SK-N-SH (cell line): ENCODE results near the gene JPH2. TPM values are rescaled to one million over a fixed set of nuclear protein-coding genes. Genes with fewer than 3 reads are reported as not detected.

ENCODE experiments used
- CTCF ChIA-PET: fragments of 300-600, 350-600 bp; formaldehyde crosslinking; extraction: SDS; loops from one replicate; lab custom pipeline; 2021; lab: Yijun Ruan, JAX
- POLR2A ChIA-PET: fragments of 350-600 bp; sonication (Branson Sonifier 250); formaldehyde crosslinking; extraction: SDS; loops from one replicate; lab custom pipeline; 2020; ENCODE audit warnings: antibody characterized with exemption, inconsistent platforms; lab: Yijun Ruan, JAX
- DNase-seq: peaks from one replicate; pipeline ENCODE4 v3.0.0; 2012
- H2AFZ ChIP-seq: fragments of 200-600 bp; sonication (generic); 2 replicates; pipeline ENCODE4 v1.8.1; 2016; ENCODE audit warnings: antibody characterized with exemption, mild to moderate bottlenecking, low read depth
- H3F3A ChIP-seq: fragments of 200-600 bp; sonication (generic); replicated peaks from 2 replicates; pipeline ENCODE3; 2016; ENCODE audit warnings: antibody characterized with exemption, mild to moderate bottlenecking; ENCODE audit not compliant: insufficient read depth
- H3K27ac ChIP-seq, 2 experiments: fragments of 200-500 bp in 1 of 2; fragments of 200-600 bp in 1 of 2; sonication (Bioruptor generic) in 1 of 2; sonication (generic), shearing (Covaris generic) in 1 of 2; 2 replicates each; pipeline versions ENCODE4 v1.5.1 to v1.6.1; 2014 to 2016; ENCODE audit warnings: low read depth in 2 of 2, inconsistent platforms in 1 of 2, low read length in 1 of 2, mild to moderate bottlenecking in 1 of 2, mixed read lengths in 1 of 2
- H3K27me3 ChIP-seq: fragments of 200-600 bp; sonication (generic), shearing (Covaris generic); 2 replicates; pipeline ENCODE4 v1.6.1; 2016; ENCODE audit warnings: mixed run types; ENCODE audit not compliant: insufficient read depth
- H3K36me3 ChIP-seq, 2 experiments: fragments of 200-500 bp in 1 of 2; fragments of 200-600 bp in 1 of 2; sonication (Bioruptor generic) in 1 of 2; sonication (generic) in 1 of 2; replicated peaks in 1 of 2; 2 replicates each; pipeline versions ENCODE3 to v1.5.1; 2014 to 2016; ENCODE audit warnings: low read length in 1 of 2, mild to moderate bottlenecking in 1 of 2; ENCODE audit not compliant: insufficient read depth in 2 of 2, control insufficient read depth in 1 of 2
- H3K4me1 ChIP-seq, 2 experiments: fragments of 200-500 bp in 1 of 2; fragments of 200-600 bp in 1 of 2; sonication (Bioruptor generic) in 1 of 2; sonication (generic), shearing (Covaris generic) in 1 of 2; 2 replicates each; pipeline versions ENCODE4 v1.5.1 to v1.6.1; 2014 to 2016; ENCODE audit warnings: low read depth in 1 of 2, low read length in 1 of 2, mixed run types in 1 of 2; ENCODE audit not compliant: insufficient read depth in 2 of 2, control insufficient read depth in 1 of 2
- H3K4me2 ChIP-seq: fragments of 200-600 bp; sonication (generic), shearing (Covaris generic); 2 replicates; pipeline ENCODE4 v1.6.1; 2017; ENCODE audit warnings: mixed run types
- H3K4me3 ChIP-seq, 2 experiments: fragments of 200-500 bp in 1 of 2; fragments of 200-600 bp in 1 of 2; sonication (Bioruptor generic) in 1 of 2; sonication (generic), shearing (Covaris generic) in 1 of 2; 2 replicates each; pipeline versions ENCODE4 v1.5.1 to v1.8.1; 2014 to 2016; ENCODE audit warnings: low read depth in 2 of 2, inconsistent platforms in 1 of 2, low read length in 1 of 2, mild to moderate bottlenecking in 1 of 2, mixed read lengths in 1 of 2, moderate library complexity in 1 of 2
- H3K79me2 ChIP-seq: fragments of 200-600 bp; sonication (generic); 2 replicates; pipeline ENCODE4 v1.8.1; 2017; ENCODE audit warnings: mild to moderate bottlenecking; ENCODE audit not compliant: insufficient read depth
- H3K9ac ChIP-seq: fragments of 200-600 bp; sonication (generic); 2 replicates; pipeline ENCODE4 v1.6.1; 2017; ENCODE audit warnings: mixed run types
- H3K9me2 ChIP-seq: fragments of 200-600 bp; sonication (generic); 2 replicates; pipeline ENCODE4 v1.6.1; 2017; ENCODE audit warnings: mixed run types
- H3K9me3 ChIP-seq: fragments of 200-600 bp; sonication (generic); 2 replicates; pipeline ENCODE4 v1.6.1; 2017; ENCODE audit warnings: mixed run types, mild to moderate bottlenecking, moderate library complexity
- H4K20me1 ChIP-seq: fragments of 200-600 bp; sonication (generic); 2 replicates; pipeline ENCODE4 v1.6.1; 2017; ENCODE audit warnings: mild to moderate bottlenecking, mixed run types; ENCODE audit not compliant: insufficient read depth
- CHD2 ChIP-seq: fragments of 150-350 bp; IDR thresholded peaks from 2 replicates; pipeline ENCODE4 v1.6.1; 2018; ENCODE audit warnings: low read length; ENCODE audit not compliant: partially characterized antibody
- EZH2phosphoT487 ChIP-seq: fragments of 200-600 bp; sonication (generic); IDR thresholded peaks from 2 replicates; pipeline ENCODE4 v1.6.1; 2017; ENCODE audit warnings: low read depth, mixed run types, mild to moderate bottlenecking, antibody characterized with exemption, moderate library complexity, borderline replicate concordance
- FOSL2 ChIP-seq: IDR thresholded peaks from 2 replicates; pipeline ENCODE4 v1.4.0; 2012; ENCODE audit warnings: low read depth, mild to moderate bottlenecking, moderate library complexity, borderline replicate concordance
- FOXM1 ChIP-seq: IDR thresholded peaks from 2 replicates; pipeline ENCODE4 v1.4.0; 2012; ENCODE audit warnings: low read depth, mild to moderate bottlenecking
- GATA2 ChIP-seq: sonication (generic); formaldehyde crosslinking; IDR thresholded peaks from 2 replicates; pipeline ENCODE4 v1.5.0; 2020; ENCODE audit warnings: mild to moderate bottlenecking, missing genetic modification reagents
- MXI1 ChIP-seq: IDR thresholded peaks from 2 replicates; pipeline ENCODE4 v1.6.1; 2012; ENCODE audit warnings: mild to moderate bottlenecking, low read depth, low read length, improper control_type of control experiment
- NFIC ChIP-seq: IDR thresholded peaks from 2 replicates; pipeline ENCODE4 v1.4.0; 2012; ENCODE audit warnings: borderline replicate concordance
- NRF1 ChIP-seq: IDR thresholded peaks from 2 replicates; pipeline ENCODE4 v1.6.1; 2012; ENCODE audit warnings: low read depth, mild to moderate bottlenecking, low read length
- PBX3 ChIP-seq: IDR thresholded peaks from 2 replicates; pipeline ENCODE4; 2012
- RAD21 ChIP-seq: IDR thresholded peaks from 2 replicates; pipeline ENCODE4 v1.6.1; 2012; ENCODE audit warnings: mild to moderate bottlenecking, low read length
- RCOR1 ChIP-seq: fragments of 150-350 bp; IDR thresholded peaks from 2 replicates; pipeline ENCODE4 v1.6.1; 2017; ENCODE audit warnings: antibody characterized with exemption, low read length
- RXRA ChIP-seq: IDR thresholded peaks from 2 replicates; pipeline ENCODE4 v1.4.0; 2012; ENCODE audit warnings: low read depth, mild to moderate bottlenecking, borderline replicate concordance
- TCF12 ChIP-seq: IDR thresholded peaks from 2 replicates; pipeline ENCODE4 v1.4.0; 2012
- TEAD4 ChIP-seq: IDR thresholded peaks from 2 replicates; pipeline ENCODE4 v1.4.0; 2012; ENCODE audit warnings: mild to moderate bottlenecking, borderline replicate concordance; ENCODE audit not compliant: insufficient read depth
- USF1 ChIP-seq: IDR thresholded peaks from 2 replicates; pipeline ENCODE4 v1.4.0; 2012; ENCODE audit warnings: low read depth, borderline replicate concordance
- WGBS: methylation state at CpG from one replicate; pipeline ENCODE4 v1.1.6; 2017; ENCODE audit warnings: low lambda C conversion rate; 5-methylcytosine and 5-hydroxymethylcytosine counted together
- polyA plus RNA-seq, 3 experiments: library from polyadenylated mRNA; depleted of rRNA; stranded (reverse); fragments of >200 nt; gene quantifications; 2 replicates each; pipeline ENCODE4 v1.2.3, GENCODE V29; 2012

Gene JPH2
- polyA plus RNA-seq, 1 of the 3 experiments (the other 2 are of a cell fraction), result 0.67 TPM

- Histone ChIP-seq H3K9ac (no peak overlapping the region), H4K20me1 (no peaks in the 10 kb centered on the region), H3K9me3 (no peaks in the 10 kb centered on the region), H3K9me2 (no peaks in the 10 kb centered on the region), H3F3A (no peaks in the 10 kb centered on the region), H3K79me2 (no peaks in the 10 kb centered on the region), H3K27ac (no peak overlapping the region), H3K4me2 (no peak overlapping the region), H3K4me3 (no peak overlapping the region), H2AFZ (no peak overlapping the region), H3K27me3 (no peaks in the 10 kb centered on the region), H3K4me1 (peaks cover 3 to 24% of the 10 kb centered on the region in 2 experiments; a peak in 3 of 4 replicates), H3K36me3 (no peaks in the 10 kb centered on the region)
- CTCF ChIA-PET, result interaction anchor here (0.9 to 2.2 kb wide), 4 partner anchors 338 to 642 kb away, joined by 3 to 8 read pairs (median 5); no protein-coding TSS in a partner anchor
- no peak for DNase-seq
- TF ChIP-seq TCF12 (no peak), MXI1 (no peak), USF1 (no peak), NRF1 (no peak), FOXM1 (no peak), FOSL2 (no peak), NFIC (no peak)
- POLR2A ChIA-PET, result no interaction called here
- 88% methylated on average over 4 of the region's 4 CpGs for WGBS
Observed at GRCh38 chr20:44087857-44088120, 99.2 kb downstream of the JPH2 start.

GRCh38 chr20:44087051-44087856 lies 99.7 kb downstream of the JPH2 start:
- Histone ChIP-seq H3K4me3 (no peak overlapping the region), H3F3A (no peaks in the 10 kb centered on the region), H3K27me3 (no peaks in the 10 kb centered on the region), H3K27ac (no peak overlapping the region), H3K9ac (no peak overlapping the region), H3K9me3 (no peaks in the 10 kb centered on the region), H3K36me3 (no peaks in the 10 kb centered on the region), H3K79me2 (no peaks in the 10 kb centered on the region), H3K9me2 (no peaks in the 10 kb centered on the region), H4K20me1 (no peaks in the 10 kb centered on the region), H3K4me1 (peaks cover 7 to 25% of the 10 kb centered on the region in 2 experiments; a peak in 3 of 4 replicates), H3K4me2 (no peak overlapping the region), H2AFZ (no peak overlapping the region)
- TF ChIP-seq TEAD4 (no peak), RXRA (no peak), MXI1 (no peak), FOSL2 (no peak), CHD2 (no peak), EZH2phosphoT487 (no peak), RAD21 (no peak), GATA2 (CRISPR knock-in tag) (no peak), PBX3 (no peak), NFIC (no peak), RCOR1 (no peak)
- ChIA-PET POLR2A (no interaction called here), CTCF (interaction anchor here (0.9 to 2.2 kb wide), 4 partner anchors 337 to 641 kb away, joined by 3 to 8 read pairs (median 5); no protein-coding TSS in a partner anchor)
- 91% methylated on average over 15 of the region's 15 CpGs for WGBS
- DNase-seq, result no peak
